ENCODE data around the gene ABCA2.

DNA sequence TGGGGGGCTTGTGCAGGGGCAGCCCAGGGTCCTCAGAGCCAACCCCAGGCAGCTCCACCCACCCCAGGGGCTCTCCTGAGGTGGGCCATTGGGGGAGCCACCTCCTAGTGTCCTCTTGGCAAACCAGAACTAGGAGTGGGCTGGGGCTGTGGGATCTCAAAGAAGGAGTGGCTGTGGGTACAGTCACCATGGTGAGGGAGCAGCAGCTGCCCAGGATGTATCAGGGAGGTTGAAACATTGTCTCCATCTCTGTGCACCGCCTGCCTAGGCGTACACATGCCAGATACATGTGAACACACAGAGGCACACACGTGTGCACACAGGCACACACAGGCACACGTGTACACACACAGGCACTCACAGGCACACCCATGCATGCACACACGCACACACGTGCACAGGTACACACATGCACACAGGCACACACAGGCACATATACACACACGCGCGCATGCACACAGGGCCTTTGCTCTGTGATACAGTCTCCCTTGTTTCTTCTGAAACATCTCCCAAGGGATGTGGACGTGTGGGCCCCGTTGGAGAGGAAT lies 65.3 kb downstream of the ABCA2 start:
- TF ChIP-seq SIN3A (IDR thresholded peaks at IDR 0.05; ENCODE audit: borderline replicate concordance, insufficient read depth, low read length) (no peak), POLR2AphosphoS5 (IDR thresholded peaks at IDR 0.05; ENCODE audit: low read depth, low read length) (no peak)
- TF ChIP-seq, protein P1, sequence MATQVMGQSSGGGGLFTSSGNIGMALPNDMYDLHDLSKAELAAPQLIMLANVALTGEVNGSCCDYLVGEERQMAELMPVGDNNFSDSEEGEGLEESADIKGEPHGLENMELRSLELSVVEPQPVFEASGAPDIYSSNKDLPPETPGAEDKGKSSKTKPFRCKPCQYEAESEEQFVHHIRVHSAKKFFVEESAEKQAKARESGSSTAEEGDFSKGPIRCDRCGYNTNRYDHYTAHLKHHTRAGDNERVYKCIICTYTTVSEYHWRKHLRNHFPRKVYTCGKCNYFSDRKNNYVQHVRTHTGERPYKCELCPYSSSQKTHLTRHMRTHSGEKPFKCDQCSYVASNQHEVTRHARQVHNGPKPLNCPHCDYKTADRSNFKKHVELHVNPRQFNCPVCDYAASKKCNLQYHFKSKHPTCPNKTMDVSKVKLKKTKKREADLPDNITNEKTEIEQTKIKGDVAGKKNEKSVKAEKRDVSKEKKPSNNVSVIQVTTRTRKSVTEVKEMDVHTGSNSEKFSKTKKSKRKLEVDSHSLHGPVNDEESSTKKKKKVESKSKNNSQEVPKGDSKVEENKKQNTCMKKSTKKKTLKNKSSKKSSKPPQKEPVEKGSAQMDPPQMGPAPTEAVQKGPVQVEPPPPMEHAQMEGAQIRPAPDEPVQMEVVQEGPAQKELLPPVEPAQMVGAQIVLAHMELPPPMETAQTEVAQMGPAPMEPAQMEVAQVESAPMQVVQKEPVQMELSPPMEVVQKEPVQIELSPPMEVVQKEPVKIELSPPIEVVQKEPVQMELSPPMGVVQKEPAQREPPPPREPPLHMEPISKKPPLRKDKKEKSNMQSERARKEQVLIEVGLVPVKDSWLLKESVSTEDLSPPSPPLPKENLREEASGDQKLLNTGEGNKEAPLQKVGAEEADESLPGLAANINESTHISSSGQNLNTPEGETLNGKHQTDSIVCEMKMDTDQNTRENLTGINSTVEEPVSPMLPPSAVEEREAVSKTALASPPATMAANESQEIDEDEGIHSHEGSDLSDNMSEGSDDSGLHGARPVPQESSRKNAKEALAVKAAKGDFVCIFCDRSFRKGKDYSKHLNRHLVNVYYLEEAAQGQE (IDR thresholded peaks at IDR 0.05; ENCODE audit: insufficient read depth in 1 of 2, low read depth in 2 of 2, low read length in 2 of 2) = no peak

Measured in PFSK-1 (cell line).